Ovary (tissue), 9 donors: ENCODE results near the gene HRH2. TPM values are rescaled to one million over a fixed set of nuclear protein-coding genes. Genes with fewer than 3 reads are reported as not detected.
"Not testable (repeated sequence)": the region's sequence is repeated elsewhere in the genome, so short reads cannot be mapped to it uniquely, and the experiment has no call there.

ENCODE experiments used
- DNase-seq, 5 donors: peaks; one replicate each; pipeline ENCODE4 v3.0.0-alpha.2; 2019 to 2020
- H3K27ac ChIP-seq, 2 donors: fragments of 200-600 bp; one replicate each; pipeline versions ENCODE4 v1.5.1 to v1.8.0; 2019 to 2022
- H3K27me3 ChIP-seq: fragments of 200-600 bp; one replicate; pipeline ENCODE4 v1.8.0; 2022
- H3K36me3 ChIP-seq: fragments of 200-600 bp; sonication (generic); one replicate; pipeline ENCODE4 v1.5.1; 2019
- H3K4me1 ChIP-seq: one replicate; pipeline ENCODE4 v1.8.1; 2013; ENCODE audit warnings: mild to moderate bottlenecking, moderate library complexity; ENCODE audit not compliant: insufficient read depth
- H3K4me3 ChIP-seq: fragments of 200-600 bp; sonication (generic); one replicate; pipeline ENCODE4 v1.5.1; 2017
- H3K9me3 ChIP-seq, 2 donors: fragments of 200-600 bp in 1 of 2; sonication (generic) in 1 of 2; one replicate each; pipeline versions ENCODE4 v1.5.1 to v1.8.1; 2013 to 2019; ENCODE audit warnings: mild to moderate bottlenecking in 1 of 2, moderate library complexity in 1 of 2
- CTCF ChIP-seq, 3 donors: fragments of 450-650 bp in 2 of 3; fragments of 200-600 bp in 1 of 3; IDR thresholded peaks; one replicate each; pipeline versions ENCODE4 v1.5.1 to v1.8.0; 2016 to 2022; ENCODE audit warnings: antibody characterized with exemption in 3 of 3, mild to moderate bottlenecking in 1 of 3
- EP300 ChIP-seq: sonication (generic); formaldehyde crosslinking; IDR thresholded peaks from one replicate; pipeline ENCODE4 v1.6.1; 2017; ENCODE audit warnings: antibody characterized with exemption
- POLR2A ChIP-seq: fragments of 450-650 bp; IDR thresholded peaks from one replicate; pipeline ENCODE4 v1.6.1; 2017; ENCODE audit warnings: antibody characterized with exemption, mild to moderate bottlenecking, moderate library complexity
- WGBS, 3 donors: extraction: QIAGEN DNeasy Blood & Tissue Kit in 1 of 3; methylation state at CpG; one replicate each; pipeline versions ENCODE4 v1.1.5 to v1.1.7; 2013 to 2017; 5-methylcytosine and 5-hydroxymethylcytosine counted together
- intact Hi-C, 4 donors: fragments of 100-400 bp; cut with DNase I; formaldehyde crosslinking; loops; one replicate each; pipeline versions ENCODE4 v1.11.0 to v1.15.1; 2022 to 2023
- polyA plus RNA-seq, 2 donors: library from polyadenylated mRNA; stranded (reverse); fragments of 200-250 nt in 1 of 2; fragments of 350-450 nt in 1 of 2; fragmentation: Illumina TruSeq in 1 of 2; extraction: RNeasy Lipid Tissue Mini Kit (QIAGEN cat#74804) in 1 of 2; gene quantifications; one replicate each; pipeline ENCODE4 v1.2.3, GENCODE V29; 2013 to 2014
- total RNA-seq, 7 donors: library from RNA; depleted of rRNA in 2 of 7; stranded (reverse); fragments of >200 nt in 2 of 7; fragmentation: NEBNext Ultra II Directional in 3 of 7; extraction: Animal tissue kit (Norgen Biotek cat#: 25700) in 3 of 7; gene quantifications; one replicate each; pipeline versions ENCODE4 v1.1.0 to v1.2.4, GENCODE V29; 2016 to 2023
- donor health status: DM: no; HTN: no; CAD: no; lungs with moderate emphysema.
- donor health status: DM: no; HTN: no; CAD: no.
- donor health status: Bipolar disorder and iron deficiency.
- donor health status: DM: yes; HTN: yes; CAD: no.
- donor health status: DM: no; HTN: no; CAD: no.
- donor health status: DM: yes; HTN: yes; CAD: no.

Gene HRH2
- total and polyA plus RNA-seq, 9 donors, result 0.23 to 3.3 (median 1.2) TPM

- WGBS, 3 donors, result 55 to 64% (median 63%) methylated on average over 7 of the region's 7 CpGs
- H3K9me3 ChIP-seq, result no peaks in the 10 kb centered on the region
- H3K36me3 ChIP-seq, result no peaks in the 10 kb centered on the region
- DNase-seq, result no peak
- H3K4me3 ChIP-seq, result no peak overlapping the region
- H3K4me1 ChIP-seq, result no peaks in the 10 kb centered on the region
- H3K27me3 ChIP-seq, result no peaks in the 10 kb centered on the region
- TF ChIP-seq CTCF (IDR thresholded peaks at IDR 0.05), result no peak
- no peak for TF ChIP-seq POLR2A
- no peak for TF ChIP-seq EP300
- H3K27ac ChIP-seq, result no peak overlapping the region
- intact Hi-C loops, result no loop called here
Observed at GRCh38 chr5:175614223-175614815, 43.6 kb upstream of the HRH2 start.

- H3K27ac ChIP-seq, result no peak overlapping the region
- H3K27me3 ChIP-seq, result no peaks in the 10 kb centered on the region
- no peak for TF ChIP-seq EP300
- TF ChIP-seq POLR2A, result no peak
- no peak for TF ChIP-seq CTCF (IDR thresholded peaks at IDR 0.05)
- no peaks in the 10 kb centered on the region for H3K4me1 ChIP-seq
- DNase-seq, result no peak
- intact Hi-C loops, result no loop called here
- WGBS, 3 donors, result 45 to 65% (median 54%) methylated on average over 3 of the region's 3 CpGs
- no peaks in the 10 kb centered on the region for H3K9me3 ChIP-seq
- no peaks in the 10 kb centered on the region for H3K36me3 ChIP-seq
- H3K4me3 ChIP-seq, result no peak overlapping the region
Observed at GRCh38 chr5:175614861-175615260, 43.0 kb upstream of the HRH2 start.

- no peak overlapping the region for H3K27ac ChIP-seq
- no peaks in the 10 kb centered on the region for H3K27me3 ChIP-seq
- intact Hi-C loops, result no loop called here
- H3K9me3 ChIP-seq, result no peaks in the 10 kb centered on the region
- no peaks in the 10 kb centered on the region for H3K36me3 ChIP-seq
- TF ChIP-seq EP300 (no peak), CTCF (IDR thresholded peaks at IDR 0.05) (no peak), POLR2A (no peak)
- no peak overlapping the region for H3K4me3 ChIP-seq
- H3K4me1 ChIP-seq, result no peaks in the 10 kb centered on the region
- no peak for DNase-seq
- 74 to 77% (median 76%) methylated on average over 5 of the region's 5 CpGs for WGBS, 3 donors
Observed at GRCh38 chr5:175616083-175616482, 41.8 kb upstream of the HRH2 start.

- WGBS, 3 donors, result 80 to 92% (median 89%) methylated on average over 13 of the region's 13 CpGs
- H3K4me3 ChIP-seq, intact Hi-C loops, H3K4me1 ChIP-seq, DNase-seq, H3K36me3 ChIP-seq, H3K9me3 ChIP-seq, H3K27ac ChIP-seq, H3K27me3 ChIP-seq: not testable (repeated sequence)
Observed at GRCh38 chr5:175616527-175616926, 41.3 kb upstream of the HRH2 start.

GRCh38 chr5:175617447-175617846 lies 40.4 kb upstream of the HRH2 start:
- Histone ChIP-seq H3K36me3 (no peaks in the 10 kb centered on the region), H3K4me3 (no peak overlapping the region), H3K27me3 (no peaks in the 10 kb centered on the region), H3K27ac (no peak overlapping the region), H3K4me1 (no peaks in the 10 kb centered on the region), H3K9me3 (no peaks in the 10 kb centered on the region)
- DNase-seq, result no peak
- intact Hi-C loops, result no loop called here
- 67 to 73% (median 72%) methylated on average over 6 of the region's 6 CpGs for WGBS, 3 donors
- TF ChIP-seq EP300 (no peak), POLR2A (no peak), CTCF (IDR thresholded peaks at IDR 0.05) (no peak)
